Measurements from ENCODE around the gene CD36.

DNA sequence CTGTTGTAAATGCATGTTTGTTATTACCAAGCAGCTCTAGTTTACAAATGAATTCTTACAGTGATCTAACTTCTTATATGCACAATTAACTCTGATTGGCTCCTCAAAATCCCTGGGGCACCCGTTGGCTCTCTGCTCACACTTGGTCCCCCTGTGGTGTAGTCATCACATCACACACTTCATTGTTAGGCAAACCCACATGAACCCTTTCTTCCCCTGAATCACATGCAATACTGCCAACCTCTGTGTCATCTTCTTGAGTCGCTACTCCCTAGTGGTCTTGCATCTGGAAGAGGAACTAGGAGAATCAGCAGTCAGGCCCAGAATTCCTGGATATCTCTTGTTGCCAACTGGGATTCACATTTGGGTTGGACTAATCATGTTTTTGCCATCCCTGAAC lies 73.1 kb downstream of the CD36 start:
- no peak for TF ChIP-seq POLR2A (IDR thresholded peaks at IDR 0.05)
- TF ChIP-seq, protein P1, sequence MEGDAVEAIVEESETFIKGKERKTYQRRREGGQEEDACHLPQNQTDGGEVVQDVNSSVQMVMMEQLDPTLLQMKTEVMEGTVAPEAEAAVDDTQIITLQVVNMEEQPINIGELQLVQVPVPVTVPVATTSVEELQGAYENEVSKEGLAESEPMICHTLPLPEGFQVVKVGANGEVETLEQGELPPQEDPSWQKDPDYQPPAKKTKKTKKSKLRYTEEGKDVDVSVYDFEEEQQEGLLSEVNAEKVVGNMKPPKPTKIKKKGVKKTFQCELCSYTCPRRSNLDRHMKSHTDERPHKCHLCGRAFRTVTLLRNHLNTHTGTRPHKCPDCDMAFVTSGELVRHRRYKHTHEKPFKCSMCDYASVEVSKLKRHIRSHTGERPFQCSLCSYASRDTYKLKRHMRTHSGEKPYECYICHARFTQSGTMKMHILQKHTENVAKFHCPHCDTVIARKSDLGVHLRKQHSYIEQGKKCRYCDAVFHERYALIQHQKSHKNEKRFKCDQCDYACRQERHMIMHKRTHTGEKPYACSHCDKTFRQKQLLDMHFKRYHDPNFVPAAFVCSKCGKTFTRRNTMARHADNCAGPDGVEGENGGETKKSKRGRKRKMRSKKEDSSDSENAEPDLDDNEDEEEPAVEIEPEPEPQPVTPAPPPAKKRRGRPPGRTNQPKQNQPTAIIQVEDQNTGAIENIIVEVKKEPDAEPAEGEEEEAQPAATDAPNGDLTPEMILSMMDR (IDR thresholded peaks at IDR 0.05): no peak

Measured in testis (tissue), 2 donors.